Measurements from ENCODE around the gene DLD. TPM values are rescaled to one million over a fixed set of nuclear protein-coding genes. Genes with fewer than 3 reads are reported as not detected.

The DLD gene
- polyA plus RNA-seq, 2 of the 4 experiments (the other 2 are of a cell fraction): 129 to 179 TPM

DNA sequence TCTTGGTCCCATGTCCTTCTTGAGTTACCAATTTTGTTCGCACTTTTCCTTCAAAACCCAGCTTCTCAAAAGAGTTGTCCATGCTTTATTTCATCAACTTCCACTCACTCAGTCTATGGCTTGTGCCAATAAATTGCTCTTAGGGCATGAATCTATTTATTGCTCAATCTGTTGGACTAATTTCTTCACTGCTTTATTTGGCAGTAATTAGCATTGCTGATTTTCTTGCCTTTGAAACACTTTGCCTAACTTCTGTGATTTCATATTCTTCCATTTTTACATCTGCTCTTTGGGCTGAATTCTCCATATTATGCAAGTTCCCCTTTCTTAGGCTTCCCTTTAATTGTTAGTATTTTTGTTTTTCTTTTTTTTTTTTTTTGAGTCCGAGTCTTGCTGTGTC, 16.8 kb downstream of the DLD start:
- DNase-seq (ENCODE audit: low read depth in 1 of 2, low spot score in 1 of 2): no peak
- H3K4me1 ChIP-seq: no peaks in the 10 kb centered on the region
- 94% methylated on average over 2 of the region's 2 CpGs for whole genome bisulfite sequencing (ENCODE audit: missing lambda C conversion rate)
- ChIA-PET CTCF (interaction anchor here (0.7 kb wide), 1 partner anchor 155 kb away, joined by 3 read pairs; no protein-coding TSS in a partner anchor), POLR2A (no interaction called here)
- H3K4me3 ChIP-seq: no peak overlapping the region
- H3K27ac ChIP-seq: no peak overlapping the region
- TF ChIP-seq CTCF (IDR thresholded peaks at IDR 0.05) (no peak), RCOR1 (IDR thresholded peaks at IDR 0.05; ENCODE audit: low read depth, low read length) (no peak), BHLHE40 (IDR thresholded peaks at IDR 0.05; ENCODE audit: low read depth, low read length) (no peak), MYC (IDR thresholded peaks at IDR 0.05; ENCODE audit: borderline replicate concordance, low read length) (no peak), SMC3 (IDR thresholded peaks at IDR 0.05) (no peak), ZSCAN20 (CRISPR knock-in tag; IDR thresholded peaks at IDR 0.05) (no peak)
- ATAC-seq: no peak
- no peaks in the 10 kb centered on the region for H3K9me3 ChIP-seq
- no peak for FAIRE-seq
- H3K4me2 ChIP-seq: no peak overlapping the region

DNA sequence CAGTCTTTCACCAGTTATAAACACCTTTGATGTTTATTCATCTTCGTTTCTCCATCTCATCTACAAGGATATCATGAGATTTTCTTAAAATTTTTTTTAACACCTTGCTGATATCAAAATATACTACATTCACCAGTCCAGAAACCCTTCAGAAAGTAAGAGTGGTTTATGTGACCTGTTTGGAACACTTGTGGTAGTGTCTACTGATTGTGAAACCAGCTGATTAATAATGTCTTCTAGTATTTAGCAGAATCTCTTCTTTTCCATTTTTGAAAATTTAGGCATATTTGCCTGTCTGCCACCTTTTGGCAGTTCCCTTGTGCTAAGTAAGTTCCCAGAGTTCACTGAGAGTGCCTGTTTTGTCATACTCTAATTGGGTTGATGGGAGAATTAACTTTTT, 18.5 kb downstream of the DLD start:
- Histone ChIP-seq H3K4me2 (no peak overlapping the region), H3K4me1 (peaks cover 10% of the 10 kb centered on the region), H3K4me3 (no peak overlapping the region), H3K9me3 (no peaks in the 10 kb centered on the region), H3K27ac (no peak overlapping the region)
- DNase-seq (ENCODE audit: low read depth in 1 of 2, low spot score in 1 of 2) (no peak), FAIRE-seq (no peak), ATAC-seq (no peak)
- ChIA-PET CTCF (no interaction called here), POLR2A (no interaction called here)
- 92% methylated on average over 1 of the region's 1 CpG for WGBS (ENCODE audit: missing lambda C conversion rate)
- no peak for TF ChIP-seq EHF (CRISPR knock-in tag; IDR thresholded peaks at IDR 0.05)
- TF ChIP-seq PHF8 (IDR thresholded peaks at IDR 0.05; ENCODE audit: borderline replicate concordance, low read depth): no peak
- no peak for TF ChIP-seq KDM5A (IDR thresholded peaks at IDR 0.05)
- TF ChIP-seq RCOR1 (IDR thresholded peaks at IDR 0.05; ENCODE audit: low read depth, low read length): no peak
- no peak for TF ChIP-seq ELK1 (IDR thresholded peaks at IDR 0.05; ENCODE audit: low read depth, low read length)
- TF ChIP-seq EHMT2 (IDR thresholded peaks at IDR 0.05; ENCODE audit: low read depth): no peak
- no peak for TF ChIP-seq SMC3 (IDR thresholded peaks at IDR 0.05)
- TF ChIP-seq BCL3 (IDR thresholded peaks at IDR 0.05): no peak
- no peak for TF ChIP-seq FOSL2 (IDR thresholded peaks at IDR 0.05)
- no peak for TF ChIP-seq FOSL2 (CRISPR knock-in tag; IDR thresholded peaks at IDR 0.05)
- TF ChIP-seq, protein P1, sequence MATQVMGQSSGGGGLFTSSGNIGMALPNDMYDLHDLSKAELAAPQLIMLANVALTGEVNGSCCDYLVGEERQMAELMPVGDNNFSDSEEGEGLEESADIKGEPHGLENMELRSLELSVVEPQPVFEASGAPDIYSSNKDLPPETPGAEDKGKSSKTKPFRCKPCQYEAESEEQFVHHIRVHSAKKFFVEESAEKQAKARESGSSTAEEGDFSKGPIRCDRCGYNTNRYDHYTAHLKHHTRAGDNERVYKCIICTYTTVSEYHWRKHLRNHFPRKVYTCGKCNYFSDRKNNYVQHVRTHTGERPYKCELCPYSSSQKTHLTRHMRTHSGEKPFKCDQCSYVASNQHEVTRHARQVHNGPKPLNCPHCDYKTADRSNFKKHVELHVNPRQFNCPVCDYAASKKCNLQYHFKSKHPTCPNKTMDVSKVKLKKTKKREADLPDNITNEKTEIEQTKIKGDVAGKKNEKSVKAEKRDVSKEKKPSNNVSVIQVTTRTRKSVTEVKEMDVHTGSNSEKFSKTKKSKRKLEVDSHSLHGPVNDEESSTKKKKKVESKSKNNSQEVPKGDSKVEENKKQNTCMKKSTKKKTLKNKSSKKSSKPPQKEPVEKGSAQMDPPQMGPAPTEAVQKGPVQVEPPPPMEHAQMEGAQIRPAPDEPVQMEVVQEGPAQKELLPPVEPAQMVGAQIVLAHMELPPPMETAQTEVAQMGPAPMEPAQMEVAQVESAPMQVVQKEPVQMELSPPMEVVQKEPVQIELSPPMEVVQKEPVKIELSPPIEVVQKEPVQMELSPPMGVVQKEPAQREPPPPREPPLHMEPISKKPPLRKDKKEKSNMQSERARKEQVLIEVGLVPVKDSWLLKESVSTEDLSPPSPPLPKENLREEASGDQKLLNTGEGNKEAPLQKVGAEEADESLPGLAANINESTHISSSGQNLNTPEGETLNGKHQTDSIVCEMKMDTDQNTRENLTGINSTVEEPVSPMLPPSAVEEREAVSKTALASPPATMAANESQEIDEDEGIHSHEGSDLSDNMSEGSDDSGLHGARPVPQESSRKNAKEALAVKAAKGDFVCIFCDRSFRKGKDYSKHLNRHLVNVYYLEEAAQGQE (IDR thresholded peaks at IDR 0.05): no peak
- TF ChIP-seq CHD2 (IDR thresholded peaks at IDR 0.05; ENCODE audit: low read length, partially characterized antibody): no peak
- TF ChIP-seq CBX8 (IDR thresholded peaks at IDR 0.05): no peak
- TF ChIP-seq ZSCAN20 (CRISPR knock-in tag; IDR thresholded peaks at IDR 0.05): no peak
- TF ChIP-seq MAZ (IDR thresholded peaks at IDR 0.05; ENCODE audit: borderline replicate concordance, low read depth, low read length): no peak
- TF ChIP-seq RAD21 (conservative IDR thresholded peaks at IDR 0.05 in 1 of 2, IDR thresholded peaks at IDR 0.05 in 1 of 2): no peak
